GM18511 (cell line): ENCODE data around the gene SPATA31A3.
"Not testable (repeated sequence)": the region's sequence is repeated elsewhere in the genome, so short reads cannot be mapped to it uniquely, and the experiment has no call there.

Source experiments
- ATAC-seq: cut with Tn5 transposase; IDR thresholded peaks from one replicate; pipeline ENCODE4 v1.9.1; 2021; ENCODE audit warnings: mild to moderate bottlenecking, moderate library complexity; ENCODE audit not compliant: unreplicated experiment

Gene SPATA31A3

GRCh38 chr9:66992450-66992849, at the start of gene SPATA31A3:
TSS of gene SPATA31A3 (minus strand) at chr9:66992550. CDS start at chr9:66992521, 29 bp downstream.
- not testable (repeated sequence) for ATAC-seq

GRCh38 chr9:66952576-66952975, 39.8 kb downstream of the SPATA31A3 start:
- ATAC-seq = not testable (repeated sequence)

DNA sequence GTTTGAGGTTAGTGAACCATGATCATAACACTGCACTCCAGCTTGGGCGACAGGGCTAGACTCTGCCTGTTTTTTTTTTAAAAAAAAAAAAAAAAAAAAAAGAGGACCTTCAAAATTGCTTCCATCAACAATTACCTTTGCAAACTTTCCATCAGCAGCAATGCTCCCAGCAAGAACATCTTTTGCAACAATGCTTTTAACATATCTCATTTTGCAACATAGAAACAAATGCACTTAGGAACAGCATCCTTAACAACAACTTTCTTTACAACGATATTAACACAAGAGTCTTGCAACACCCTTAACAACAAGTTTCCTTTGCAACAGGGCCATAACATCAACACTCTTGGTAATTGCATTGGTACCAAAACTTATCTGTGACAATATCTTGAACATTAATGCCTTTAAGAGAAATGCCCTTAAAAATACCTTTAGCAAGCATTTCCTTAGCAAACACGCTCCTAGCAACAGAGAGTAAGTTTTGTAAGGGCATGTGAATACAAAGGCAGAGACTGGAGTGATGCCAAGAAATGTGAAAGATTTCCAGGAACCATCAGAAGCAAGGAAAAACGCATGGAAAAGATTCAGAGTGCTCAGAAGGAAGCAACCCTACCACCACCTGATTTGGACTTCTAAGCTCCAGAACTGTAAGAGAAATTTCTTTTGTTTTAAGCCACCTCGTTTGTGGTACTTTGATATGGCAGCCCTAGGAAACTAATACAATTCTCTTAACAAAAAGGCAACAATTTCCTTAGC, 49.8 kb downstream of the SPATA31A3 start:
- not testable (repeated sequence) for ATAC-seq

DNA sequence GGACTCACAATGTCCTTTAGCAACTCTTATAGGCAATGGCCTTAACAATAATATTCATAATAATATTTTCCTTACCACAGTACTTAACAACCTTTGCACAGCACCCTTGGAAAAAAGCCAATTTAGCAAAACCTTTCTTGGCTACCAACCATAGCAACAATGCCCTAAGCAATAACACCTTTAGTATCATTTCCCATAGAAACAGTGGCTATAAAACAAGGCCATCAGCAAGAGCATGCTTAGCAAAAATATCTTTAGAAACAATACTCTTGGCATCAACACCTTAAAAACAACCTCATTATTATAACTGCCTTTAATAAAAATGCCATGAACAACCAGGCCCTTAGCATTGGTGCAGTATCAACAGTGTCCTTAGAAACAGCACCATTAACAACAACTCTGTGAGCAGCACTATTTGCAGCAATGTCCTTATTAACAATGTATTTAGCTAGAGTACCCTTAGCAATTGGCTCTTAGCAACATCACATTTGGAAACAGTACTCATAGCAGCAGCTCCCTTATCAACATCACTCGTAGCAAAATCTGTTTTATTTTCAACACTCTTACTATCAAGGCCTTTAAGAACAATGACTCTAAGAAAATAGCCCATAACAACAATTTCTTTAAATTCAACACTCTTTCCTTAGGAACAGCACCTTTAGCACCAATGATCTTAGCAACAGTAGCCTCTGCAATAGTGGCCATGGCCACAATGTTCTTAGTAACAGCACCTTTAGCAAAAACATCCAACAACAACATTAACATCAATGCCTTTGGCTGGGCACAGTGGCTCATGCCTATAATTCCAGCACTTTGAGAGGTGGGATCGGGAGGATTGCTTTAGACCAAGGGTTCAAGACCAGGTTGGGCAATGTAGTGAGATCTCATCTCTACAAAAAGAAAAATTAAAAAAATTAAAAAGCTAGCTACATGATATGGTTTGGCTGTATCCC, 52.2 kb downstream of the SPATA31A3 start:
- ATAC-seq = not testable (repeated sequence)

DNA sequence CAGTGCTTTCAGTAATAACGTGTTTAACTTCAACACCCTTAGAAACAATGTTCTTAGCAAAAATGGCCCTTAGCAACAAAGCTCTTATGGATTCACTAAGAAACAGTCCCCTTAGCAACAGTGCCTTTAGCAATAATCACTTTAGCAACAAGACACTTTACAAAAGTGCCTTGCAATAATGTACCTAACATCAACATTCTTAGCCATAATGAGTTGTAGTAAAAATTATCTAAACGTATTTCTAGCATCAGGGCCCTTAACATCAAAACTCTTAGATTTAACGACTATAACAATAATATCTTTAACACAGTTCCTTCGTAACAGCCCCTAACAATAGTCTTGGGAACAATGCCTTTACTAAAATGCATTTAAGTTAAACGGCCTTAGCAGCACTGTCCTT, 54.0 kb downstream of the SPATA31A3 start:
- ATAC-seq = not testable (repeated sequence)

DNA sequence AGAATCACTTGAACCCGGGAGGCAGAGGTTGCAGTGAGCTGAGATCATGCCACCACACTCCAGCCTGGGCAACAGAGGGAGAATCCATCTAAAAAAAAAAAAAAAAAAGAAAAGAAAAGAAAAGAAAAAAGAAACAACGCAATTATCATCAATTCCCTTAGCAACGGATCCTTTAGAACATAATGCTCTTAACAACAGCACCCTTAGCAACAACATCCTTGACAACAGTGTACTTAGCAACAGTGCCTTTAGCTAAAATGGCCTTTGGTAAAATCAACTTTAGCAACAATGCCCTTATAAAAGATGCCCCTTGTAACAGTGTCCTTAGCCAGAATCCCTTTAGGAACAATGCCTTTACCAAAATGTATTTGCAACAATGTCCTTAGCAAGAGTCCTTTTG, 54.7 kb downstream of the SPATA31A3 start:
- ATAC-seq = not testable (repeated sequence)
